ENCODE results near the gene XKR7. TPM values are rescaled to one million over a fixed set of nuclear protein-coding genes. Genes with fewer than 3 reads are reported as not detected.

XKR7 gene
- total RNA-seq, 2 donors from 2014 or later = not detected

DNA sequence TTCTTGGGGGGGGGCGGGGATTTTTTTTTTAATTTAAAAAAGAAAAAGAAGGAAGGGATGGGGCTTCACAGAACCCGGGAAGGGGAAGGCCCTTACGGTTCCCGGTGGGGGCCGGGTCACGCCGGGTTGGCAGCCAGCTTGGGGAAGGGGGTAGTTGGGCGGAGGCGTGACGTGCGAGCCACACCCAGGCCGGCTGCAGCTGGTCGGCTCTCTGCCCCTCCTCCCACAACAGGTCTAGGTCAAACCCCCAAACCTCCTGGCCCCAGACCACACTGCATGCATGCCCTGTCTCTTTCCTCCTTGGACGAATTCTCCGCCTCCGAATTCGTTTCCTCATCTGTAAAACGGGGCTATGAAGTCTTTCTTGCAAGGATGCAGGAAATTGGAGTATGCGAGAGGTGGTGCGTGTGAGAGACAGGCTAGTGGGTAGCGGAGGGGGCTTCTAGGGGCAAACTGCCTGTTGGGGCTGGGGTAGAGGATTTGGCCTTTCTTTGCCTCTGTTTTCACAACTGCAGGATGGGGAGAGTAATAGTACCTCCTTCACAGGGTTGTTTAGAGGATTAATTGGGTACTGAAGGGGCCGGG is 84.9 kb downstream of the XKR7 start:
- Mint-ChIP-seq H3K27me3 (ENCODE audit: low read depth) (peaks cover 57% of the 10 kb centered on the region), H3K4me1 (ENCODE audit: low read depth) (peaks cover 13% of the 10 kb centered on the region), H3K9me3 (no peaks in the 10 kb centered on the region), H3K36me3 (ENCODE audit: insufficient read depth in 2 of 2) (no peaks in the 10 kb centered on the region), H3K4me3 (peak overlapping the region; percentile 8 to 84), H3K27ac (no peak overlapping the region)
- ATAC-seq (replicated peaks in 1 of 2) (peak in 1 of 2 donors; percentile 39), DNase-seq (no peak)

Other genes starting within 250 kb of the XKR7 start
- 100 to 1,000 TPM; 120 to 152 TPM for gene BCL2L1, start 245.3 kb upstream of the XKR7 start, total RNA-seq
- gene TPX2, start 228.9 kb upstream of the XKR7 start, total RNA-seq = 100 to 1,000 TPM; 114 to 132 TPM
- gene MYLK2, start 148.8 kb upstream of the XKR7 start, total RNA-seq = under 1 TPM; 0.49 to 0.53 TPM
- gene FOXS1, start 122.5 kb upstream of the XKR7 start, total RNA-seq = not detected
- not detected for gene DUSP15, start 97.6 kb upstream of the XKR7 start, total RNA-seq
- gene TTLL9, start 97.5 kb upstream of the XKR7 start, total RNA-seq = not detected
- 10 to 100 TPM; 13.1 to 19.3 TPM for gene PDRG1, start 16.1 kb upstream of the XKR7 start, total RNA-seq
- not detected for gene CCM2L, start 42.3 kb downstream of the XKR7 start, total RNA-seq
- gene HCK, start 84.1 kb downstream of the XKR7 start, total RNA-seq = 1 to 10 TPM in 1 of 2 donors, under 1 TPM in 1; 0.50 to 1.1 TPM
- 10 to 100 TPM; 42.9 to 56.7 TPM for gene TM9SF4, start 141.6 kb downstream of the XKR7 start, total RNA-seq
- gene PLAGL2, start 239.6 kb downstream of the XKR7 start, total RNA-seq = 100 to 1,000 TPM in 1 of 2 donors, 10 to 100 TPM in 1; 98.8 to 107 TPM
- 10 to 100 TPM; 59.7 to 63.2 TPM for gene POFUT1, start 239.7 kb downstream of the XKR7 start, total RNA-seq